Spleen (tissue), 7 donors: ENCODE measurements around the gene RETSAT.

Experiments used
- POLR2A ChIP-seq, 3 donors: fragments of 450-650 bp; IDR thresholded peaks; one replicate each; pipeline ENCODE4 v1.5.1; 2017; ENCODE audit warnings: antibody characterized with exemption in 3 of 3, mild to moderate bottlenecking in 1 of 3
- POLR2AphosphoS5 ChIP-seq, 3 donors: sonication (generic); formaldehyde crosslinking; IDR thresholded peaks; one replicate each; pipeline ENCODE4 v1.5.1; 2017; ENCODE audit warnings: antibody characterized with exemption in 3 of 3
- TF ChIP-seq, protein P1 (sequence below), 11 experiments: fragments of 200-600 bp in 7 of 11; fragments of 450-650 bp in 4 of 11; sonication (generic) in 4 of 11; IDR thresholded peaks in 8 of 11; conservative IDR thresholded peaks in 3 of 11; 1 replicate in 7 of 11; 2 replicates in 4 of 11; pipeline versions ENCODE4 v1.4.0 to v1.8.0; 2016 to 2021; ENCODE audit warnings: antibody characterized with exemption in 11 of 11, inconsistent platforms in 4 of 11, mild to moderate bottlenecking in 1 of 11
- donor health status: DM: no; HTN: no; CAD: no; lungs with moderate emphysema.
- donor health status: DM: no; HTN: no; CAD: no.
- donor health status: DM: no; HTN: no; CAD: no.

DNA sequence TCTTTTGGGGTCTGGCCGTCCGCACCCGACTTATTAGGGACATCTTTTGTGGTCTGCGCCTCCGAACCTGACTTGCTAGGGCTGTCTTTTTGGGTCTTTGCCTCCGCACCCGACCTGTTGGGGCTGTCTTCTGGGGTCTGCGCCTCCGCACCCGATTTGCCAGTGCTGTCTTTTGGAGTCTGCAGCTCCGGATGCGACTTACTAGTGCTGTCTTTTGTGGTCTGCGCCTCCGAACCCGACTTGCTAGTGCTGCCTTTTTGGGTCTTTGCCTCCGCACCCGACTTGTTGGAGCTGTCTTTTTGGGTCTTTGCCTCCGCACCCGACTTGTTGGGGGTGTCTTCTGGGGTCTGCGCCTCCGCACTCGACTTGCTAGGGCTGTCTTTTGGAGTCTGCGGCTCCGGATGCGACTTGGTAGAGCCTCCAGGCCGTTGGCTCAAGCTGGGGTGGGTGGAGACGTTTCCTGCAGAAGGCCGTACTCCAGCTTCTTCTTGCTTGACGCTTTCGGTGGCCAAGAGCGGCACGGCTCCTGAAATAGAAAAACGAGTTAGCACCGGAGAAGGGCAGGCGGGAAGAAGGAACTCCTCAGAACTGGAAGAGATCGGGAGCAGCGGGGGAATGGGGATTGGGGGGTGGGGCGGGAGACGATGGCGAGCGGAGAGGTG is 27.0 kb downstream of the RETSAT start:
- TF ChIP-seq, protein P1, sequence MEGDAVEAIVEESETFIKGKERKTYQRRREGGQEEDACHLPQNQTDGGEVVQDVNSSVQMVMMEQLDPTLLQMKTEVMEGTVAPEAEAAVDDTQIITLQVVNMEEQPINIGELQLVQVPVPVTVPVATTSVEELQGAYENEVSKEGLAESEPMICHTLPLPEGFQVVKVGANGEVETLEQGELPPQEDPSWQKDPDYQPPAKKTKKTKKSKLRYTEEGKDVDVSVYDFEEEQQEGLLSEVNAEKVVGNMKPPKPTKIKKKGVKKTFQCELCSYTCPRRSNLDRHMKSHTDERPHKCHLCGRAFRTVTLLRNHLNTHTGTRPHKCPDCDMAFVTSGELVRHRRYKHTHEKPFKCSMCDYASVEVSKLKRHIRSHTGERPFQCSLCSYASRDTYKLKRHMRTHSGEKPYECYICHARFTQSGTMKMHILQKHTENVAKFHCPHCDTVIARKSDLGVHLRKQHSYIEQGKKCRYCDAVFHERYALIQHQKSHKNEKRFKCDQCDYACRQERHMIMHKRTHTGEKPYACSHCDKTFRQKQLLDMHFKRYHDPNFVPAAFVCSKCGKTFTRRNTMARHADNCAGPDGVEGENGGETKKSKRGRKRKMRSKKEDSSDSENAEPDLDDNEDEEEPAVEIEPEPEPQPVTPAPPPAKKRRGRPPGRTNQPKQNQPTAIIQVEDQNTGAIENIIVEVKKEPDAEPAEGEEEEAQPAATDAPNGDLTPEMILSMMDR (IDR thresholded peaks at IDR 0.05 in 8 of 11, conservative IDR thresholded peaks at IDR 0.05 in 3 of 11): no peak
- TF ChIP-seq POLR2A (IDR thresholded peaks at IDR 0.05) (no peak), POLR2AphosphoS5 (IDR thresholded peaks at IDR 0.05) (no peak)
